K562 treated with DMSO at 1 percent for 4 hours (cell line): ENCODE results near the gene CPNE9. TPM values are rescaled to one million over a fixed set of nuclear protein-coding genes. Genes with fewer than 3 reads are reported as not detected.

Experiments
- total RNA-seq: library from RNA; unstranded; fragments of 300-600 nt; gene quantifications from 2 replicates; pipeline ENCODE4 v1.2.3, GENCODE V29; 2022; ENCODE audit not compliant: insufficient read depth

The CPNE9 gene
- total RNA-seq, result not detected in 2 replicates

GRCh38 chr3:9703736-9704346 is at the start of gene CPNE9:
Gene CPNE9 (plus strand): TSS chr3:9703833. CDS start chr3:9703997, 164 bp downstream.

GRCh38 chr3:9731206-9732079 is 27.8 kb downstream of the CPNE9 start, which contains the start of gene BRPF1:
Gene BRPF1 (plus strand): TSS chr3:9731735. CDS start chr3:9734141, 2,406 bp downstream.

GRCh38 chr3:9749645-9750555 is 46.3 kb downstream of the CPNE9 start, which contains the start of gene OGG1:
Gene OGG1 (plus strand): TSS chr3:9749952. CDS start chr3:9750287, 335 bp downstream.

GRCh38 chr3:9769426-9770275 is 66.0 kb downstream of the CPNE9 start, which contains the start of gene CAMK1:
Gene CAMK1 (minus strand): TSS chr3:9769947. CDS start chr3:9767749, 2,198 bp downstream.

Other genes starting within 250 kb of the CPNE9 start
- not detected in 2 replicates for gene LHFPL4, start 150.0 kb upstream of the CPNE9 start, total RNA-seq
- gene MTMR14, start 54.3 kb upstream of the CPNE9 start, total RNA-seq, result 63.5 and 69.5 TPM in 2 replicates
- 19.5 and 29.7 TPM in 2 replicates for gene BRPF1, start 27.9 kb downstream of the CPNE9 start, total RNA-seq
- 20.9 and 24.2 TPM in 2 replicates for gene OGG1, start 46.1 kb downstream of the CPNE9 start, total RNA-seq
- gene CAMK1, start 66.1 kb downstream of the CPNE9 start, total RNA-seq, result 16.1 and 20.6 TPM in 2 replicates
- 121 and 126 TPM in 2 replicates for gene TADA3, start 88.6 kb downstream of the CPNE9 start, total RNA-seq
- 31.4 and 43.3 TPM in 2 replicates for gene ARPC4, start 89.2 kb downstream of the CPNE9 start, total RNA-seq
- gene TTLL3, start 106.4 kb downstream of the CPNE9 start, total RNA-seq, result 36.4 and 73.2 TPM in 2 replicates
- gene RPUSD3, start 140.2 kb downstream of the CPNE9 start, total RNA-seq, result 58.7 and 68.6 TPM in 2 replicates
- gene CIDEC, start 176.4 kb downstream of the CPNE9 start, total RNA-seq, result not detected in 2 replicates
- 45.5 and 55.9 TPM in 2 replicates for gene JAGN1, start 186.8 kb downstream of the CPNE9 start, total RNA-seq
- gene IL17RE, start 199.0 kb downstream of the CPNE9 start, total RNA-seq, result 0.47 and 0.73 TPM in 2 replicates
- 25.2 and 30.3 TPM in 2 replicates for gene IL17RC, start 213.3 kb downstream of the CPNE9 start, total RNA-seq
- gene CRELD1, start 230.0 kb downstream of the CPNE9 start, total RNA-seq, result 14.9 and 18.3 TPM in 2 replicates
- gene PRRT3, start 248.6 kb downstream of the CPNE9 start, total RNA-seq, result 2.0 and 2.2 TPM in 2 replicates